ENCODE results near the gene KBTBD13. TPM values are rescaled to one million over a fixed set of nuclear protein-coding genes. Genes with fewer than 3 reads are reported as not detected.
"Not testable (repeated sequence)": the region's sequence is repeated elsewhere in the genome, so short reads cannot be mapped to it uniquely, and the experiment has no call there.

Gene KBTBD13
- total and polyA plus RNA-seq, 10 donors: not detected

- no peaks in the 10 kb centered on the region for H3K9me3 ChIP-seq
- 73 to 89% (median 78%) methylated on average over 5 of the region's 5 CpGs for WGBS, 5 donors
- no peak for DNase-seq
- intact Hi-C loops (cut with DNase I; ENCODE audit: low total_unique reads): no loop called here
- peak overlapping the region in 1 of 8 donors; percentile 3 for H3K27ac ChIP-seq
- H3K4me3 ChIP-seq: no peak overlapping the region
- H3K27me3 ChIP-seq (replicated peaks in 1 of 7): peaks cover 0 to 49% (median 23%) of the 10 kb centered on the region in 7 donors
- H3K4me1 ChIP-seq: peaks cover 0 to 28% (median 4%) of the 10 kb centered on the region in 6 donors
- no peaks in the 10 kb centered on the region for H3K36me3 ChIP-seq
- TF ChIP-seq, protein P1, sequence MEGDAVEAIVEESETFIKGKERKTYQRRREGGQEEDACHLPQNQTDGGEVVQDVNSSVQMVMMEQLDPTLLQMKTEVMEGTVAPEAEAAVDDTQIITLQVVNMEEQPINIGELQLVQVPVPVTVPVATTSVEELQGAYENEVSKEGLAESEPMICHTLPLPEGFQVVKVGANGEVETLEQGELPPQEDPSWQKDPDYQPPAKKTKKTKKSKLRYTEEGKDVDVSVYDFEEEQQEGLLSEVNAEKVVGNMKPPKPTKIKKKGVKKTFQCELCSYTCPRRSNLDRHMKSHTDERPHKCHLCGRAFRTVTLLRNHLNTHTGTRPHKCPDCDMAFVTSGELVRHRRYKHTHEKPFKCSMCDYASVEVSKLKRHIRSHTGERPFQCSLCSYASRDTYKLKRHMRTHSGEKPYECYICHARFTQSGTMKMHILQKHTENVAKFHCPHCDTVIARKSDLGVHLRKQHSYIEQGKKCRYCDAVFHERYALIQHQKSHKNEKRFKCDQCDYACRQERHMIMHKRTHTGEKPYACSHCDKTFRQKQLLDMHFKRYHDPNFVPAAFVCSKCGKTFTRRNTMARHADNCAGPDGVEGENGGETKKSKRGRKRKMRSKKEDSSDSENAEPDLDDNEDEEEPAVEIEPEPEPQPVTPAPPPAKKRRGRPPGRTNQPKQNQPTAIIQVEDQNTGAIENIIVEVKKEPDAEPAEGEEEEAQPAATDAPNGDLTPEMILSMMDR (IDR thresholded peaks at IDR 0.05 in 8 of 11, conservative IDR thresholded peaks at IDR 0.05 in 3 of 11): no peak
- TF ChIP-seq POLR2A (IDR thresholded peaks at IDR 0.05) (no peak), POLR2AphosphoS5 (IDR thresholded peaks at IDR 0.05) (no peak)
Observed at GRCh38 chr15:65069779-65070546, 6.6 kb upstream of the KBTBD13 start.

DNA sequence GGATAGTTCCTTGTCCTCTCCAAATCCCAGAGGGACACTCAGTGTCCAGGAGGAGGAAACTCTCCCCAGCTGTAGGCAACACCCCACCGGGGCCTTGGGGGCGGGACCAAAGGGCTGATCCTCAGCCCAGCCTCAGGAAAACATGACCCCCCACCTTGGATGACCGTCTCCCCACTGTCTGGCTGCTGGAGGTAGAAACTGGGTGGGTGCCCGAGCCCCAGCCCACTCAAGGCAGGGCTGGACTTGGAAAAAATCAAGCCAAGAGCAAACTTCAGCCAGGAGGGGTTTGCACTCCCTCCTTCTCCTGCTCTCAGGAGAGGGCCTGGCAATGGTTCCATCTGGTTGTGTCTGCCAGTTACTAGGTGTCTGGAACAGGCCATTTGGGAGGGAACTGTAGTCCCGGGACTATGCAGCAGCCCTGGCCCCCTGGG, 5.2 kb upstream of the KBTBD13 start:
- H3K4me1 ChIP-seq: peaks cover 0 to 28% (median 4%) of the 10 kb centered on the region in 6 donors
- no peak for DNase-seq
- TF ChIP-seq POLR2A (IDR thresholded peaks at IDR 0.05) (no peak), POLR2AphosphoS5 (IDR thresholded peaks at IDR 0.05) (no peak)
- TF ChIP-seq, protein P1 (IDR thresholded peaks at IDR 0.05 in 8 of 11, conservative IDR thresholded peaks at IDR 0.05 in 3 of 11): no peak
- no peaks in the 10 kb centered on the region for H3K9me3 ChIP-seq
- peaks cover 0 to 39% (median 19%) of the 10 kb centered on the region in 7 donors for H3K27me3 ChIP-seq (replicated peaks in 1 of 7)
- no peaks in the 10 kb centered on the region for H3K36me3 ChIP-seq
- intact Hi-C loops (cut with DNase I; ENCODE audit: low total_unique reads): no loop called here
- WGBS, 5 donors: 66 to 75% (median 73%) methylated on average over 4 to 5 of the region's 5 CpGs
- H3K4me3 ChIP-seq: no peak overlapping the region
- peak overlapping the region in 4 of 8 donors; percentile 10 to 47 (median 30) for H3K27ac ChIP-seq

- no peaks in the 10 kb centered on the region for H3K36me3 ChIP-seq
- TF ChIP-seq POLR2A (IDR thresholded peaks at IDR 0.05) (no peak), POLR2AphosphoS5 (IDR thresholded peaks at IDR 0.05) (no peak)
- TF ChIP-seq, protein P1 (IDR thresholded peaks at IDR 0.05 in 8 of 11, conservative IDR thresholded peaks at IDR 0.05 in 3 of 11): no peak
Observed at GRCh38 chr15:65072027-65072426, 4.5 kb upstream of the KBTBD13 start.

DNA sequence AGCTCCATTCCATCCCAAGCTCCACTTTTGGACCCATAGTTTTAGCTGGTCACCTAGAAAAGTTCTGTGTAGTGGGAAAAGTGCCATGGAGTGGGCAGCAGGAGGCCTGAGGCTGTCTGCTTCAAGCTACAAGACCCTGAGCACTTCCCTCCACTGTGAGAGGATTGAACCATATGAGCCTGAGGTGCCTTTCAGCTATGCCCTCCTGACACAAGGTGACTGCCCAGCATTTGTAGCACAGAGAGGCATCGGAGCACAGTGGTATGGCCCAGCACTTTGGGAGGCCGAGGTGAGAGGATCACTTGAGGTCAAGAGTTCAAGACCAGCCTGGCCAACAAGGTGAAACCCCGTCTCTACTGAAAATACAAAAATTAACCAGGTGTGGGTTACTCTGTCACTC, 3.9 kb upstream of the KBTBD13 start:
- no peaks in the 10 kb centered on the region for H3K9me3 ChIP-seq
- H3K4me3 ChIP-seq: no peak overlapping the region
- peaks cover 0 to 27% (median 4%) of the 10 kb centered on the region in 6 donors for H3K4me1 ChIP-seq
- no peak for TF ChIP-seq POLR2AphosphoS5 (IDR thresholded peaks at IDR 0.05)
- intact Hi-C loops (cut with DNase I; ENCODE audit: low total_unique reads): no loop called here
- peaks cover 0 to 39% (median 17%) of the 10 kb centered on the region in 7 donors for H3K27me3 ChIP-seq (replicated peaks in 1 of 7)
- whole genome bisulfite sequencing, 5 donors: 75 to 90% (median 80%) methylated on average over 3 of the region's 3 CpGs
- no peaks in the 10 kb centered on the region for H3K36me3 ChIP-seq
- no peak for DNase-seq
- H3K27ac ChIP-seq: peak overlapping the region in 2 of 8 donors; percentile 11 to 47

More at GRCh38 chr15:65072027-65072426, 4.5 kb upstream of the KBTBD13 start:
- Histone ChIP-seq H3K4me3 (no peak overlapping the region), H3K27ac (peak overlapping the region in 4 of 8 donors; percentile 10 to 47 (median 30)), H3K4me1 (peaks cover 0 to 28% (median 4%) of the 10 kb centered on the region in 6 donors), H3K27me3 (replicated peaks in 1 of 7) (peaks cover 0 to 39% (median 14%) of the 10 kb centered on the region in 7 donors), H3K9me3 (no peaks in the 10 kb centered on the region)
- no peak for DNase-seq
- WGBS, 5 donors: 50 to 79% (median 63%) methylated on average over 1 of the region's 1 CpG
- intact Hi-C loops (cut with DNase I; ENCODE audit: low total_unique reads): no loop called here

- 93 to 99% (median 95%) methylated on average over 15 to 22 of the region's 22 CpGs; no CpG with 5 or more reads in 2 of the 5 donors for WGBS, 5 donors
- H3K9me3 ChIP-seq; H3K36me3 ChIP-seq; DNase-seq; H3K4me3 ChIP-seq; intact Hi-C loops (cut with DNase I; ENCODE audit: low total_unique reads); H3K27ac ChIP-seq: not testable (repeated sequence)
- peaks cover 0 to 42% (median 17%) of the 10 kb centered on the region in 7 donors for H3K27me3 ChIP-seq (replicated peaks in 1 of 7)
- peaks cover 3 to 26% (median 6%) of the 10 kb centered on the region in 6 donors for H3K4me1 ChIP-seq
Observed at GRCh38 chr15:65074946-65075345, 1.6 kb upstream of the KBTBD13 start.

DNA sequence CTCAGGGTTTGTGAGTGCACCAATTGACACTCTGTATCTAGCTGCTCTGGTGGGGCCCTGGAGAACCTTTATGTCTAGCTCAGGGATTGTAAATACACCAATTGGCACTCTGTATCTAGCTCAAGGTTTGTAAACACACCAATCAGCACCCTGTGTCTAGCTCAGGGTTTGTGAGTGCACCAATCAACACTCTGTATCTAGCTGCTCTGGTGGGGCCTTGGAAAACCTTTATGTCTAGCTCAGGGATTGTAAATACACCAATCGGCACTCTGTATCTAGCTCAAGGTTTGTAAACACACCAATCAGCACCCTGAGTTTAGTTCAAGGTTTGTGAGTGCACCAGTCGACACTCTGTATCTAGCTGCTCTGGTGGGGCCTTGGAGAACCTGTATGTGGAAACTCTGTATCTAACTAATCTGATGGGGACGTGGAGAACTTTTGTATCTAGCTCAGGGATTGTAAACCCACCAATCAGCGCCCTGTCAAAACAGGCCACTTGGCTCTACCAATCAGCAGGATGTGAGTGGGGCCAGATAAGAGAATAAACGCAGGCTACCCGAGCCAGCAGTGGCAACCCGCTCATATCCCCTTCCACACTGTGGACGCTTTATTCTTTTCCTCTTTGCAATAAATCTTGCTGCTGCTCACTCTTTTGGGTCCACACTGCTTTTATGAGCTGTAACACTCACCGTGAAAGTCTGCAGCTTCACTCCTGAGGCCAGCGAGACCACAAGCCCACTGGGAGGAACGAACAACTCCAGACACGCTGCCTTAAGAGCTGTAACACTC, 745 bp upstream of the KBTBD13 start:
- H3K36me3 ChIP-seq; DNase-seq; H3K9me3 ChIP-seq; H3K27ac ChIP-seq; H3K4me3 ChIP-seq; intact Hi-C loops (cut with DNase I; ENCODE audit: low total_unique reads): not testable (repeated sequence)
- Histone ChIP-seq H3K27me3 (replicated peaks in 1 of 7) (peaks cover 0 to 42% (median 17%) of the 10 kb centered on the region in 7 donors), H3K4me1 (peaks cover 3 to 26% (median 6%) of the 10 kb centered on the region in 6 donors)
- 40 to 61% (median 53%) methylated on average over 12 of the region's 12 CpGs for WGBS, 5 donors

All from spleen (tissue), 11 donors.